Heart left ventricle (tissue), 13 donors: Measurements from ENCODE around the gene CPNE8.

ENCODE experiments used
- POLR2A ChIP-seq, 2 donors: fragments of 450-650 bp; IDR thresholded peaks; one replicate each; pipeline ENCODE4 v1.6.1; 2017; ENCODE audit warnings: antibody characterized with exemption in 2 of 2, mild to moderate bottlenecking in 2 of 2, moderate library complexity in 2 of 2
- TF ChIP-seq, protein P1 (sequence below), 12 donors: fragments of 200-600 bp; sonication (generic) in 4 of 12; IDR thresholded peaks; one replicate each; pipeline versions ENCODE4 v1.5.0 to v1.8.0; 2018 to 2022; ENCODE audit warnings: antibody characterized with exemption in 12 of 12, mild to moderate bottlenecking in 5 of 12
- donor health status: ischemic (EF 13 %, LVEDD 7.1; RV severe dilation, severe dysfunction).
- donor health status: DM: no; HTN: yes; CAD: no.
- donor health status: DM: no; HTN: no; CAD: no.
- donor health status: ischemic (EF 25% LVEDD 6.9; RV normal size, moderate dysfunction).
- donor health status: ischemic (EF 25% LVEDD 5.7; RV mildly dilated, moderate dysfunction).
- donor health status: ischemic (EF 35%, LVEDD 5.7; RV mildly dilated, moderate dysfunction).
- donor health status: nonischemic (EF 11% LVEDD 7.7; RV severe dilation, severe dysfunction).
- donor health status: DM: yes; HTN: yes; CAD: no.
- donor health status: PGD.
- donor health status: ischemic (EF 29% LVEDD 5.4; RV normal size, mild dysfunction).
- donor health status: nonischemic (EF 23%, LVEDD 6.1; RV moderate dilation, normal function).

DNA sequence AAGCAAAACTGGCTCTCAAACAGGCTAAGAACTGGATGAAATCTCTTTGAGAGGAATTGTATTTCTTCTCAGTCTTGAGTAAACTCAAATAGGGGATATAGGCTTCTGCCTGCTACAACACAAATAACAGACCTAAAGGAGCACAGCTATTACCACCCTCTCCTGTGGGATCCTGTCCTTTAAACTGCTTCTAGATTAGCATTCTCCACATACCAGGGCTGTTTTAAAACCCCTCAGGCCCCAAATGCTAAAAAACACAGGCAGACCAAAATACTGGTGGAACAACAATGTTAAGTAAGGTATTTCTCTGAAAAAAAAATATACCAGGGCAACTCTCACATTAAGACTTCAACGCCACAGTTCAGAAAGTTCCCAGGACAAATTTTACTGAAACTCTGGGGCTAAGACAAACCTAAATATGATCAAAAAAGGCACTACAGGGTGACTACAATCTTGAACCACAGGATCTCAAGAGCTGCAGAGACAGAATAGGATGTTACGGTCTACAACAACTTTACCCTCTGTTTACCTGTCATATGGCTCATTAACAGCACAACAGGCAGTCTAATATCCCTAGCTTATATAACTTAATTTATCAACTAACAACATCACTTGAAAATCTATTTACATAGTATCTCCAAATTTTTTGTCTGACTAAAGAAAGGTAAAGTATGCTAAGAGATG, 7.2 kb downstream of the CPNE8 start:
- TF ChIP-seq, protein P1, sequence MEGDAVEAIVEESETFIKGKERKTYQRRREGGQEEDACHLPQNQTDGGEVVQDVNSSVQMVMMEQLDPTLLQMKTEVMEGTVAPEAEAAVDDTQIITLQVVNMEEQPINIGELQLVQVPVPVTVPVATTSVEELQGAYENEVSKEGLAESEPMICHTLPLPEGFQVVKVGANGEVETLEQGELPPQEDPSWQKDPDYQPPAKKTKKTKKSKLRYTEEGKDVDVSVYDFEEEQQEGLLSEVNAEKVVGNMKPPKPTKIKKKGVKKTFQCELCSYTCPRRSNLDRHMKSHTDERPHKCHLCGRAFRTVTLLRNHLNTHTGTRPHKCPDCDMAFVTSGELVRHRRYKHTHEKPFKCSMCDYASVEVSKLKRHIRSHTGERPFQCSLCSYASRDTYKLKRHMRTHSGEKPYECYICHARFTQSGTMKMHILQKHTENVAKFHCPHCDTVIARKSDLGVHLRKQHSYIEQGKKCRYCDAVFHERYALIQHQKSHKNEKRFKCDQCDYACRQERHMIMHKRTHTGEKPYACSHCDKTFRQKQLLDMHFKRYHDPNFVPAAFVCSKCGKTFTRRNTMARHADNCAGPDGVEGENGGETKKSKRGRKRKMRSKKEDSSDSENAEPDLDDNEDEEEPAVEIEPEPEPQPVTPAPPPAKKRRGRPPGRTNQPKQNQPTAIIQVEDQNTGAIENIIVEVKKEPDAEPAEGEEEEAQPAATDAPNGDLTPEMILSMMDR (IDR thresholded peaks at IDR 0.05) = no peak
- TF ChIP-seq POLR2A (IDR thresholded peaks at IDR 0.05) = no peak
